Stimulated activated memory B cell treated with anti-CD40 and anti-IgM and Interleukin-4, amounts not matched to agents 10 μg/mL and 1 μg/mL and 100 μg/mL, for 72 hours (primary cell): ENCODE measurements around the gene BACE1.
"Not testable (repeated sequence)": the region's sequence is repeated elsewhere in the genome, so short reads cannot be mapped to it uniquely, and the experiment has no call there.

Experiments used
- ATAC-seq: fragments of 150-1000 bp; cut with Tn5 transposase; 2 replicates; pipeline ENCODE4 v1.10.0; 2021
- H3K27ac Mint-ChIP-seq: one replicate; pipeline ENCODE4 v1.8.0; 2022; ENCODE audit warnings: mild to moderate bottlenecking, mixed read lengths
- H3K27me3 Mint-ChIP-seq: one replicate; pipeline ENCODE4 v1.8.0; 2022; ENCODE audit warnings: mixed read lengths
- H3K36me3 Mint-ChIP-seq: one replicate; pipeline ENCODE4 v1.8.0; 2022; ENCODE audit warnings: mixed read lengths
- H3K4me1 Mint-ChIP-seq: one replicate; pipeline ENCODE4 v1.8.0; 2022; ENCODE audit warnings: mixed read lengths
- H3K4me3 Mint-ChIP-seq: one replicate; pipeline ENCODE4 v1.8.0; 2022; ENCODE audit warnings: mild to moderate bottlenecking, moderate library complexity, mixed read lengths
- H3K9me3 Mint-ChIP-seq: one replicate; pipeline ENCODE4 v1.8.0; 2022; ENCODE audit warnings: mixed read lengths

Gene BACE1

GRCh38 chr11:117271208-117271607 is 44.8 kb downstream of the BACE1 start:
- no peak overlapping the region for H3K4me3 Mint-ChIP-seq
- no peaks in the 10 kb centered on the region for H3K9me3 Mint-ChIP-seq
- H3K36me3 Mint-ChIP-seq, result peaks cover 55% of the 10 kb centered on the region
- no peaks in the 10 kb centered on the region for H3K27me3 Mint-ChIP-seq
- peaks cover 5% of the 10 kb centered on the region for H3K4me1 Mint-ChIP-seq
- H3K27ac Mint-ChIP-seq, result no peak overlapping the region
- no peak for ATAC-seq

GRCh38 chr11:117269856-117270255 is 46.2 kb downstream of the BACE1 start:
- Mint-ChIP-seq H3K4me3 (no peak overlapping the region), H3K36me3 (peaks cover 49% of the 10 kb centered on the region), H3K27me3 (no peaks in the 10 kb centered on the region), H3K4me1 (no peaks in the 10 kb centered on the region), H3K27ac (no peak overlapping the region), H3K9me3 (no peaks in the 10 kb centered on the region)
- ATAC-seq, result no peak

GRCh38 chr11:117265745-117266144 is 50.3 kb downstream of the BACE1 start:
- Mint-ChIP-seq H3K36me3 (peaks cover 32% of the 10 kb centered on the region), H3K4me1 (no peaks in the 10 kb centered on the region), H3K27ac (no peak overlapping the region), H3K9me3 (no peaks in the 10 kb centered on the region), H3K4me3 (no peak overlapping the region), H3K27me3 (no peaks in the 10 kb centered on the region)
- ATAC-seq, result no peak

GRCh38 chr11:117264624-117265323 is 51.3 kb downstream of the BACE1 start:
- H3K36me3 Mint-ChIP-seq, result peaks cover 36% of the 10 kb centered on the region
- ATAC-seq, H3K4me1 Mint-ChIP-seq: not testable (repeated sequence)

GRCh38 chr11:117259417-117259816 is 56.6 kb downstream of the BACE1 start:
- Mint-ChIP-seq H3K4me1 (no peaks in the 10 kb centered on the region), H3K27ac (no peak overlapping the region), H3K36me3 (peaks cover 53% of the 10 kb centered on the region), H3K9me3 (no peaks in the 10 kb centered on the region), H3K4me3 (no peak overlapping the region), H3K27me3 (no peaks in the 10 kb centered on the region)
- no peak for ATAC-seq

More at GRCh38 chr11:117264624-117265323, 51.3 kb downstream of the BACE1 start:
- H3K4me3 Mint-ChIP-seq, H3K27me3 Mint-ChIP-seq, H3K9me3 Mint-ChIP-seq, H3K27ac Mint-ChIP-seq: not testable (repeated sequence)

GRCh38 chr11:117258576-117258975 is 57.5 kb downstream of the BACE1 start:
- no peak overlapping the region for H3K4me3 Mint-ChIP-seq
- H3K36me3 Mint-ChIP-seq, result peaks cover 57% of the 10 kb centered on the region
- H3K4me1 Mint-ChIP-seq, result no peaks in the 10 kb centered on the region
- no peaks in the 10 kb centered on the region for H3K9me3 Mint-ChIP-seq
- ATAC-seq, result no peak
- no peaks in the 10 kb centered on the region for H3K27me3 Mint-ChIP-seq
- H3K27ac Mint-ChIP-seq, result no peak overlapping the region

- Mint-ChIP-seq H3K27ac (no peak overlapping the region), H3K9me3 (no peaks in the 10 kb centered on the region), H3K27me3 (no peaks in the 10 kb centered on the region), H3K4me3 (no peak overlapping the region), H3K36me3 (peaks cover 59% of the 10 kb centered on the region), H3K4me1 (no peaks in the 10 kb centered on the region)
- no peak for ATAC-seq
Observed at GRCh38 chr11:117256573-117256972, 59.5 kb downstream of the BACE1 start.

DNA sequence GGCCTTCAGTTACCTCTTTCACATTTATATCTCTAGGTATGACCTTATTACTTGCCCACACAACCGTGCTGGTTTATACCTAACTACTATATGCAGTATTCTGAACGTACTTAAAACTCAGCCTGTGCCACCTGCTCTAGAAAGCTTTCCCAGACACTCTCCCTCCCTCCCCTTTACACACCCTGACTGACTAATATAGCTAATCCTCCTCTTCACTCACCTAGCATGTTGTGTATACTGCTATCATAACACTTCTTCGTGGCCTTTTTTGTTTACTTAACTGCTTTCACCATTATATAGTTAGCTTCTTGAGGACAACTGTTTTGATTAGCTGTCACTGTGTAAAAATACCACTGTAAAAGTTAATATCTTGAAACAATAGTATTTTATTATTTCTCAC is 60.1 kb downstream of the BACE1 start:
- Mint-ChIP-seq H3K4me3 (no peak overlapping the region), H3K27me3 (no peaks in the 10 kb centered on the region), H3K4me1 (no peaks in the 10 kb centered on the region), H3K36me3 (peaks cover 62% of the 10 kb centered on the region), H3K27ac (no peak overlapping the region), H3K9me3 (no peaks in the 10 kb centered on the region)
- ATAC-seq, result no peak

- H3K9me3 Mint-ChIP-seq, result no peaks in the 10 kb centered on the region
- H3K4me1 Mint-ChIP-seq, result no peaks in the 10 kb centered on the region
- no peaks in the 10 kb centered on the region for H3K27me3 Mint-ChIP-seq
- no peak overlapping the region for H3K4me3 Mint-ChIP-seq
- no peak overlapping the region for H3K27ac Mint-ChIP-seq
- H3K36me3 Mint-ChIP-seq, result peaks cover 61% of the 10 kb centered on the region
- ATAC-seq, result no peak
Observed at GRCh38 chr11:117251506-117251905, 64.5 kb downstream of the BACE1 start.

DNA sequence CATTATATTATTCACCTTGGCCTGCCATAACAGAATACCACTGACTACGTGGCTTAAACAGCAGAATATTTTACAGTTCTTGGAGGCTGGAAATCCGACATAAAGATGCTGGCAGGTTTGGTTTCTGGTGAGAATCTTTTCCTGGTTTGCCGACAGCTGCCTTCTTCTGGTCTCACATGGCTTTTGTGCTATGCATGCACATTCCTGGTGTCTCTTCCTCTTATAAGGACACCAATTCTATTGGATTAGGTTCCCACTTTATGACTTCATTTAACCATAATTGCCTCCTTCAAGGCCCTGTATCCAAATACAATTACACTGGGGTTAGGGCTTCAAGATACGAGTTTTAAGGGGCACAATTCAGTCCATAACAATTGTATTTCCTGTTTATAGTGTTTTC is 66.5 kb downstream of the BACE1 start:
- H3K27me3 Mint-ChIP-seq, result no peaks in the 10 kb centered on the region
- no peak overlapping the region for H3K4me3 Mint-ChIP-seq
- no peaks in the 10 kb centered on the region for H3K9me3 Mint-ChIP-seq
- no peak for ATAC-seq
- H3K27ac Mint-ChIP-seq, result no peak overlapping the region
- H3K4me1 Mint-ChIP-seq, result no peaks in the 10 kb centered on the region
- H3K36me3 Mint-ChIP-seq, result peaks cover 55% of the 10 kb centered on the region

GRCh38 chr11:117248341-117248740 is 67.7 kb downstream of the BACE1 start:
- Mint-ChIP-seq H3K36me3 (peaks cover 56% of the 10 kb centered on the region), H3K9me3 (no peaks in the 10 kb centered on the region), H3K27ac (no peak overlapping the region)

GRCh38 chr11:117239295-117239694 is 76.8 kb downstream of the BACE1 start:
- Mint-ChIP-seq H3K36me3 (peaks cover 20% of the 10 kb centered on the region), H3K4me1 (no peaks in the 10 kb centered on the region), H3K27ac (no peak overlapping the region), H3K4me3 (no peak overlapping the region), H3K9me3 (no peaks in the 10 kb centered on the region), H3K27me3 (no peaks in the 10 kb centered on the region)
- ATAC-seq, result no peak

More at GRCh38 chr11:117248341-117248740, 67.7 kb downstream of the BACE1 start:
- H3K4me1 Mint-ChIP-seq, result no peaks in the 10 kb centered on the region
- no peak overlapping the region for H3K4me3 Mint-ChIP-seq
- H3K27me3 Mint-ChIP-seq, result no peaks in the 10 kb centered on the region
- no peak for ATAC-seq

DNA sequence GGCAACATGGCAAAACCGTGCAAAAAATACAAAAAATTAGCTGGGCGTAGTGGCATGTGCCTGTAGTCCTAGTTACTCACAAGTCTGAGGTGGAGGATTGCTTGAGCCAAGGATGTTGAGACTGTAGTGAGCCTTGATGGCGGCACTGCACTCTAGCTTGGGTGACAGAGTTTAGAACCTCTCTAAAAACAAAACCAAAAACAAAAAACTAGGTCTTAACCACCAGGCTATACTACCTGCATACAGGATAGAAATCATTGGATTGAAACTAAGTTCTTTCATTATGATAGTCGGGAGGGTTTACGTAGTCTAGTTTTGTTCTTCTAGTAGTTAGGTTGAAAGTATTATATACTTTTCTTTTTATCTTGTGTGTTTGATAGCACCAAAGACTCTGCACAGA is 77.8 kb downstream of the BACE1 start:
- ATAC-seq, result no peak
- no peak overlapping the region for H3K27ac Mint-ChIP-seq
- H3K4me3 Mint-ChIP-seq, result no peak overlapping the region

More for the DNA sequence above, 77.8 kb downstream of the BACE1 start:
- no peaks in the 10 kb centered on the region for H3K9me3 Mint-ChIP-seq
- peaks cover 6% of the 10 kb centered on the region for H3K4me1 Mint-ChIP-seq
- H3K27me3 Mint-ChIP-seq, result no peaks in the 10 kb centered on the region
- peaks cover 16% of the 10 kb centered on the region for H3K36me3 Mint-ChIP-seq
